ENCODE results near the gene PDCD11. TPM values are rescaled to one million over a fixed set of nuclear protein-coding genes. Genes with fewer than 3 reads are reported as not detected.
"Not testable (repeated sequence)": the region's sequence is repeated elsewhere in the genome, so short reads cannot be mapped to it uniquely, and the experiment has no call there.

PDCD11 gene
- 10 to 100 TPM; 31.3 to 34.0 (median 33.4) TPM for polyA plus RNA-seq (ENCODE audit: insufficient read length in 3 of 3)

DNA sequence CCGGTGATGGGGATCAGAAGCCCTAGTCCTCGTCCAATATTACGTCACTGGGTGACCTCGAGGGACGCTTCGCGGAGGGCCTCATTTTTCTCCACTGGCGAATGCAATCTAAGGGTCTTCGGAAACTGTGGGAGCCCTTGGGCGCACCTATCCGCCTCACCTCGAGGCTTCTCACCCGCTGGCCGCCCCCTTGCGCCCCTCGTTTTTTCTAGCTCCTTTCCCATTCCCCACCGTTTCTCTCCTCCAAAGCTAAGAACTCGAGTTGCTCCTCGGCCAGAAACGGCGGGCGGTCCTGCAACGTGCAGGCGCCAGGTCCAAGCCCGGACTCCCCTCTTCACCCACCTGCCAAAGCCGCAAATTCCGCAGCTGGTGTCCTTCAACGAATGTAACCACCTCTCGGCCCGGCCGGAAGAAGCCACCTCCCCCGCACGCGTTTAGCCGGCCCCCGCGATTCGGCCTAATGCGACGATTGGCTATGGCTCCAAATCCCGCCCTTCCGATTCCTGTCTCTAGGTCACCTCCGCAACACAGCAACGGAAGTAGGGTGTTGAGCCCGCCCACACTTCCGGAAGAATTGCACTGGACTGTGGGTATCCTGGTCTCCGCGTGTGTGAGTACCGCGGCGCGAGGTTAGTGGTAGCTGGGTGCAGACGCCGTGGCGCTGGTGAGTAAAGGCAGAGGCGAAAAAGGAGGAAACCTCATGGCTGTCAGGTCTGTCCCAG lies at the start of gene PDCD11, which contains the start of gene ATP5MK:
TSS of gene PDCD11 (plus strand) at position 560 of the 722 bp plus-strand sequence. CDS start 1,801 bp downstream, outside the sequence.
TSS of gene ATP5MK (minus strand) at position 409 of the 722 bp plus-strand sequence. CDS start 4,018 bp downstream, outside the sequence.
- DNase-seq (ENCODE audit: low read depth in 3 of 3, low spot score in 2 of 3), result peak; percentile 94 to 97 (median 95)

- DNase-seq (ENCODE audit: low read depth in 3 of 3, low spot score in 2 of 3), result no peak
Measured at GRCh38 chr10:103350175-103350516, 46.3 kb upstream of the PDCD11 start.

DNA sequence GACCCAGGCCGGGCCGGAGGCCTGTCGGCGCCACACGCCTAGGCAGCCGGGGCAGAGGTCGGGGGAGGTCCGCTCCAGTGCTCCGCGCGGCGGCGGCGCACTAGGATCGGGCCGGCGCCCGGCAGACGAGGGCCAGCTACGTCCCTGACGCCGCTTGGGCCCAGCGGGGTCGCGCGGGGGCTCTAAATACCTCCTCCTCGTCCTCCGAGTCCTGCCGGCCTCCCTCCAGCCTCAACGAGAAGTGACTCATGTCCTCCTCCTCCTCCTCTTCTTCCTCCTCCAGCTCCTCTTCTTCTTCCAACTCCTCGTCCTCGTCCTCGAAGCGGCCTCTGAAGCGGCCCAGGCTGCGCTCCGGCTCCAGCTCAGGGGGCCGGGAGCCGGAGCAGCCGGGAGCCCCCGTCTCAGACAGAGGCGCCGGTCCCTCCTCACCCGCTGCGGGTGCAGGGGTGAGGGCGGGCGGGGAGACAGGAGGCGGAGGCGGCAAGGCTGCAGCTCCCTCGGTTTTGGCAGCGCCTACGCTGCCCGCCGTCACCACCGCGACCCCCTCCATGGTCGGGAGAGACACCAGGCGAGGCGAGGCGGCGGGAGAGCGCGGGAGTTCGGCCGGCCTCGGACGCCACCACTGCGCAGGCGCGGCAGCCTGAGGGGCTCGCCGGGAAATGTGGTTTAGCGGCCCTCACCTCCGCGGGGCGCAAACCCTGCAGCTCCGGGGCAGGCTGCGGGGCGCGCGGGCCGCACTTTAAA lies 45.7 kb upstream of the PDCD11 start, which contains the start of gene PCGF6:
TSS of gene PCGF6 (minus strand) at position 624 of the 744 bp plus-strand sequence. CDS start at position 550, 74 bp downstream.
- peak in 2 of 3 donors; percentile 67 to 75 for DNase-seq (ENCODE audit: low read depth in 3 of 3, low spot score in 2 of 3)

GRCh38 chr10:103353281-103353680 lies 43.1 kb upstream of the PDCD11 start:
- no peak for DNase-seq (ENCODE audit: low read depth in 3 of 3, low spot score in 2 of 3)

GRCh38 chr10:103354567-103354966 lies 41.9 kb upstream of the PDCD11 start:
- not testable (repeated sequence) for DNase-seq (ENCODE audit: low read depth in 3 of 3, low spot score in 2 of 3)

- DNase-seq (ENCODE audit: low read depth in 3 of 3, low spot score in 2 of 3), result no peak
Measured at GRCh38 chr10:103355906-103356599, 40.4 kb upstream of the PDCD11 start.

DNA sequence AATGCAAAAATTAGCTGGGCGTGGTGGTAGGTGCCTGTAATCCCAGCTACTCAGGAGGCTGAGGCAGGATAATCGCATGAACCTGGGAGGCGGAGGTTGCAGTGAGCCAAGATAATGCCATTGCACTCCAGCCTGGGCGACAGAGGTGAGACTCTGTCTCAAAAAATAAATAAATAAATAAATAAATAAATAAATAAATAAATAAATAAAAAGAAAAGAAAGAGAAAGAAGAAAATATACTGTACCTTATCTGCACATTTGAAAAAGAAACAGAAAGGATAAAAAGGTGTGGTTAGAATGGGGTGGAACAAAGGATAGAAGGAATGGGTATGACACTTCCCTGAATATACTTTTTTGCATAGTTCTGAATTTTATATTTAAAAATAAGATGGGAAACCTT lies 36.9 kb upstream of the PDCD11 start:
- DNase-seq (ENCODE audit: low read depth in 3 of 3, low spot score in 2 of 3), result not testable (repeated sequence)

DNA sequence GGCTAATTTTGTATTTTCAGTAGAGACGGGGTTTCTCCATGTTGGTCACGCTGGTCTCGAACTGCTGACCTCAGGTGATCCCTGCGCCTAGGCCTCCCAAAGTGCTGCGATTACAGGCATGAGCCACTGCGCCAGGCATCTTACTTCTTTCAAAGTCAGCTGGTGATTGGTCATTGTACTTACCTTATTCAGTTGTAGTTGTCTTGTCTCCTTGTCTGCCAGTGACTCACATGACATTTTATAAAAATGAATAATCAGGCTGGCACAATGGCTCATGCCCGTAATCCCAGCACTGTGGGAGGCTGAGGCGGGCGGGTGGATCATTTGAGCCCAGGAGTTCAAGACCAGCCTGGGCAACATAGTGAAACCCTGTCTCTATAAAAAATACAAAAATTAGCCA lies 35.6 kb upstream of the PDCD11 start:
- DNase-seq (ENCODE audit: low read depth in 3 of 3, low spot score in 2 of 3), result not testable (repeated sequence)

DNA sequence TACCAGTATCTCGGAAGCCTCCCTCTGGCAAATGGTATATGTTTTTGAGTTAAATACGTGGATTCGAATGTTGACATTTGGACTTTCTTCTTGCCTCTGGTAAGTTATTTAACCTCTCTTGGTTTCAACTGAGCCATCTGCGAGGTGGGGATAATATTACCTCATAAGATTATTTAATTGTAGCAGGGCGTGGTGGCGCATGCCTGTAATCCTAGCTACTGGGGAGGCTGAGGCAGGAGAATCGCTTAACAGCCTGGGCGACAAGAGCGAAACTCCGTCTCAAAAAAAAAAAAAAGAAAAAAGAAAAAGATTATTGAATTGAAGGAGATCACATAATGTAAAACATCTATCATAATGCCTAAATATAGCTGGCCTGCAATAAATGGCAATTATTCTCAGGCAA lies 29.0 kb upstream of the PDCD11 start:
- no peak for DNase-seq (ENCODE audit: low read depth in 3 of 3, low spot score in 2 of 3)

- peak; percentile 89 to 95 (median 90) for DNase-seq (ENCODE audit: low read depth in 3 of 3, low spot score in 2 of 3)
Measured at GRCh38 chr10:103367782-103368518, 28.5 kb upstream of the PDCD11 start, which contains the start of gene TAF5. Gene TAF5 (plus strand): TSS chr10:103367976. CDS start chr10:103367990, 14 bp downstream.

GRCh38 chr10:103373544-103373943 lies 22.9 kb upstream of the PDCD11 start:
- DNase-seq (ENCODE audit: low read depth in 3 of 3, low spot score in 2 of 3), result no peak

DNA sequence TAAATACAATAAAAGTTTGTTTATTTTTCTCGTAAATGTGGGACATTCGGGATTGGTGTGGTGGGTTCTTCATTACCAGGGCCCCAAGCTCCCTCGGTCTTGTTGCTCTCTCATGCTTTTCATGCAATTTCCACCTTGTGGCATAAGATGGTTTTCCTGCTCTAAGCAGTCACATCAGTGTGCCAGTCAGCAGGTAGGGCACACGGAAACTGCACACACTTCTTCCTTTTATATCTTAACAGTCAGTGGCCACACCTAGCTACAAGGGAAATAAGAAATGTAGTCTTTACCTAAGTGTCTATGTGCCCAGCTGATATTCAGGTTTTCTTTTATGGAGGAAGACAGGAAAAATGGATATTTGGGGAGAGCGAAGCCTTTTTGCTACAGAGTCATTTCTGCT lies 22.2 kb upstream of the PDCD11 start:
- DNase-seq (ENCODE audit: low read depth in 3 of 3, low spot score in 2 of 3), result no peak

- DNase-seq (ENCODE audit: low read depth in 3 of 3, low spot score in 2 of 3), result no peak
Measured at GRCh38 chr10:103382769-103383168, 13.7 kb upstream of the PDCD11 start.

DNA sequence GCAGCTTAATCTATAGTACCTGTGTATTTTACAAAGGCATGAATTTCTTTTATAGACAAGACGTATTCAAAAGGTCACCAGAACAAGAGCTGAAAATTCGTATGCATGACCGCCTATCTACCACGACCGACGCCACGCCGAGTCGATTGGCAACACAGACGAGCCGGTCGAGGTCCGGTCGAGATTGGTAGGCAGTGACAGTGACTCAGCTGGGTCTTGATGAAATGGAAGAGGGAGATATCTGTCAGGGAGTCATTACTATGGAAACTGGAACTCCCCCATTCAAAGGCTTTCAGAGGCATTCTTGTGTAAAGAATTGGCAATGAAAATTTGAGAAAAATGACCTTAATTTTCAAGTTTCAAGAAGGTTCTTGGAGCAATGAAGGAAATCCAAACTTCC lies 2.2 kb upstream of the PDCD11 start:
- DNase-seq (ENCODE audit: low read depth in 3 of 3, low spot score in 2 of 3), result no peak

DNA sequence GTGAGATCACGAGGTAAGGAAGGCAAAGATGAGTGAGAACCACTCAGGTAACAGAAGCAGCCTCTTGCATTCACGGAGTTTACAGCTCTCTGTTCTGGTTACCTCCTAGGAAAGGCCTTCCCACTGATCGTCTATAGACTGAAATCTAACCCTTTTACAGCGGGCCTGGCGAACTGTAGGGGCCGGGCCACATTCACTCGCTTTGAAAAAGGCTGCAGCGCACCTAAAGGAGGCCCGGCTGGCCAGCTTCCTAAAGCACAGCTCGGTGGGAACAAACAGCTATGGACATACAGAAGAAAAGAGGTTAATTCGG lies 716 bp upstream of the PDCD11 start:
- DNase-seq (ENCODE audit: low read depth in 3 of 3, low spot score in 2 of 3), result peak in 2 of 3 donors; percentile 8

DNA sequence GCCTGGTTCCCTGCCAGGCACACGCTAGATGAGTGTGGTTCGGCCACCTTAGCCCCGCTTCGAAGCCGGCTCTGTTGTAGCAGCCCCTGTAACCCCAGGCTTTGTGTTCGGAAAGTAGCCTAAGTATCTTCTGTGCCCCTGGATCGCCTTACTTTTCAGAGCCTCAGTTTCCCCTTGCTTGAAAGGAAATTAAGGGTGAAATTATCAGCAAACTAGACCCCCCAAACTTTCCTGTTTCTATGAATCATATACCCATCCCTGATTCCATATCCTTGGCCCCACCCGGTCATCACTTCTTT lies 312 bp downstream of the PDCD11 start:
- DNase-seq (ENCODE audit: low read depth in 3 of 3, low spot score in 2 of 3), result no peak

- no peak for DNase-seq (ENCODE audit: low read depth in 3 of 3, low spot score in 2 of 3)
Measured at GRCh38 chr10:103397191-103397825, 882 bp downstream of the PDCD11 start.

DNA sequence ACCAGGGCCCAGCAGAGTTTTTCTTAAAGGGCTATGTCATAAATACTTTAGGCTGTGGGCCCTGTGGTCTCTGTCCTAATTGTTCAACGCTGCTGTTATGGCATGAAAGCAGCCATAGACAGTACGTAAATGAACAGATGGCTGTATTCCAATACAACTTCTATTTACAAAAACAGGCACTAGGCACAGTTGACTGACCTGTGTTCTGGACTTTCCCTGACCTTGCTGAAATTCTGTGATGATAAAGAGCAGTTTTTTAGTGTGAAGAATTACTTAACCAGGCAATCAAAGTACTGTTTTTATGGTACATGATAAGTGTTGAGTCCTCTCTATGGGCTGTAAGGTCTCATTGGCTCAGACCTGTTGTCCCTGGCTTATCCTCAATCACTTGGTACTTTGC lies 17.1 kb downstream of the PDCD11 start:
- no peak for DNase-seq (ENCODE audit: low read depth in 3 of 3, low spot score in 2 of 3)

GRCh38 chr10:103415581-103415980 lies 19.2 kb downstream of the PDCD11 start:
- no peak for DNase-seq (ENCODE audit: low read depth in 3 of 3, low spot score in 2 of 3)
